HFFc6 (cell line): ENCODE data around the gene INF2. TPM values are rescaled to one million over a fixed set of nuclear protein-coding genes. Genes with fewer than 3 reads are reported as not detected.
A peak's percentile ranks its signal among the peaks of the same experiment; 100 is the strongest.

ENCODE experiments used
- DNase-seq: peaks from one replicate; pipeline ENCODE4 v3.0.0-alpha.2; 2018
- H3K27ac Mint-ChIP-seq: 2 replicates; pipeline ENCODE4 v1.8.0; 2020; ENCODE audit warnings: mild to moderate bottlenecking, mixed read lengths
- H3K27me3 Mint-ChIP-seq: 2 replicates; pipeline ENCODE4 v1.8.0; 2021; ENCODE audit warnings: mild to moderate bottlenecking, moderate library complexity, mixed read lengths; ENCODE audit not compliant: insufficient read depth
- H3K36me3 Mint-ChIP-seq: 2 replicates; pipeline ENCODE4 v1.8.0; 2021; ENCODE audit warnings: low read depth, mixed read lengths
- H3K4me1 Mint-ChIP-seq: 2 replicates; pipeline ENCODE4 v1.8.0; 2020; ENCODE audit warnings: low read depth, mixed read lengths
- H3K4me3 Mint-ChIP-seq: 2 replicates; pipeline ENCODE4 v1.8.0; 2020; ENCODE audit warnings: mild to moderate bottlenecking, moderate library complexity, mixed read lengths
- H3K9me3 Mint-ChIP-seq: 2 replicates; pipeline ENCODE4 v1.8.0; 2020; ENCODE audit warnings: mild to moderate bottlenecking, mixed read lengths
- CTCF ChIP-seq: fragments of 200-600 bp; sonication (generic); IDR thresholded peaks from 2 replicates; pipeline ENCODE4 v1.5.0; 2021; ENCODE audit warnings: antibody characterized with exemption, mild to moderate bottlenecking
- total RNA-seq, 6 experiments: library from RNA; stranded (reverse); fragmentation: NEBNext Ultra II Directional; extraction: Animal tissue kit (Norgen Biotek cat#: 25700); gene quantifications; 2 replicates in 1 of 6; 3 replicates in 5 of 6; pipeline ENCODE4 v1.2.3, GENCODE V29; 2021

Gene INF2
- total RNA-seq, 6 experiments from 2014 or later = 111 to 121 (median 116) TPM

DNA sequence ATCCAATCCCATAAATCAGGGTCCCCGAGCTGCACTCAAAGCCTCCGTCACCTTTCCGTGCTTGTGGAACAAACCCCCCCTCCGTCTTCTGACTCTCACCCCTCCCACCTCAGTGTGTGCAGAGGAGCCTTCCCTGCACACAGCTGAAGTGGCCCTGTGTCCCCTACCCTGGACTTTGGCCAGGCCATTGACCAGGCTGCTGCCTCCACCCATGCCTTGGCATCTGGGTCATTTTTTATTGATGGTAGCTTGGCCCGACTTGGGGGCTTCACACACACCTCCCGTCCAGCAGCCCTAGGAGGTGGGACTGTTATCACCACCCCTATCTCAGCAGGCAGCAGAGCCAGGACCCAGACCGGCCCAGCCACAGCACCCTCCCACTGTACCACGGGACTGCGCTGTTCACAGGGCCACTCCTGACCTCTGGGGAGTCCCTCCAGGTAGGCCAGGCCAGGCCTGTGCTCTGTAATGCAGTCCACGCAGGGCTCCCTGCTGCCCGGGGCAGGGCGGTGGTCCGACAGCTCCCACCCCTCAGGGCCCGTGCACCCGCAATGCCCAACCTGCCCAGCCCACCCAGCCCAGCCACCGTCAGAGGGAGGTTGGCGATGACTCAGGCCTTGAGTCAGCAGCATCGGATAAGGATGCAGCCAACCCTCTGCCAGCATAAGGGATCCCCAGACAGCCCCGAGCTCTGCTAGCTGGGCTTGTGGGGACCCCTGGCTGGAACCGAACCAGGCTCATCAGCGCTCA, 9.2 kb upstream of the INF2 start:
- peak overlapping the region; percentile 100 for H3K27ac Mint-ChIP-seq
- no peaks in the 10 kb centered on the region for H3K9me3 Mint-ChIP-seq
- peaks cover 56% of the 10 kb centered on the region for H3K4me1 Mint-ChIP-seq
- peak; percentile 72 for DNase-seq
- peaks cover 5% of the 10 kb centered on the region; the same call in 1 of the 2 replicates for H3K36me3 Mint-ChIP-seq
- H3K27me3 Mint-ChIP-seq = no peaks in the 10 kb centered on the region; the same call in 1 of the 2 replicates
- no peak for TF ChIP-seq CTCF
- peak overlapping the region; percentile 87 for H3K4me3 Mint-ChIP-seq

GRCh38 chr14:104680806-104681688, 8.4 kb upstream of the INF2 start:
- DNase-seq = peak; percentile 72
- H3K4me3 Mint-ChIP-seq = peak overlapping the region; percentile 87
- H3K9me3 Mint-ChIP-seq = no peaks in the 10 kb centered on the region
- peaks cover 5% of the 10 kb centered on the region; the same call in 1 of the 2 replicates for H3K36me3 Mint-ChIP-seq
- peak overlapping the region; percentile 100 for H3K27ac Mint-ChIP-seq
- TF ChIP-seq CTCF = peak; percentile 44
- H3K4me1 Mint-ChIP-seq = peaks cover 58% of the 10 kb centered on the region
- no peaks in the 10 kb centered on the region; the same call in 1 of the 2 replicates for H3K27me3 Mint-ChIP-seq

DNA sequence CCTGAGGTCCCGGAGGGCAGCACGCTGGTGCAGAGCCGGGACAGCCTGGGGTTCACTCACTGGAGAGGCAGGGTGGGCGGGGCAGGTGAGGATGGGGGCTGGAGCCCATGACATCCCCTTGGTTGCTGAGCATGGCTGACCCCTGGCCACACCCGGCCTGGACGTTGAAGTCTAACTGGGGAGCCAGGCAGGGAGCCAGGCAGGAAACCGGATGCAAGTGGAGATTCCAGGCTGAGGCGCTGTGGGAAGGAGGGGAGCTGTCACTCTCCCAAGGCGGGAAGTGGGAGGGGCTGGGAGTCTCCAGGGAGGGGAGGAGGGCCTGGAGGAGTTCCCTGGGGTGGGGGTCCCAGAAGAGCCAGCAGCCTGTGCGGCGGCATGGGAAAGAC, 7.7 kb upstream of the INF2 start:
- peak; percentile 52 for DNase-seq
- TF ChIP-seq CTCF = no peak
- H3K27me3 Mint-ChIP-seq = no peaks in the 10 kb centered on the region; the same call in 1 of the 2 replicates
- peak overlapping the region; percentile 100 for H3K27ac Mint-ChIP-seq
- H3K36me3 Mint-ChIP-seq = peaks cover 5% of the 10 kb centered on the region; the same call in 1 of the 2 replicates
- H3K4me3 Mint-ChIP-seq = peak overlapping the region; percentile 87
- no peaks in the 10 kb centered on the region for H3K9me3 Mint-ChIP-seq
- peaks cover 58% of the 10 kb centered on the region for H3K4me1 Mint-ChIP-seq

- peaks cover 5% of the 10 kb centered on the region; the same call in 1 of the 2 replicates for H3K36me3 Mint-ChIP-seq
- peaks cover 58% of the 10 kb centered on the region for H3K4me1 Mint-ChIP-seq
- TF ChIP-seq CTCF = no peak
- H3K4me3 Mint-ChIP-seq = peak overlapping the region; percentile 87
- no peak for DNase-seq
- no peaks in the 10 kb centered on the region; the same call in 1 of the 2 replicates for H3K27me3 Mint-ChIP-seq
- peak overlapping the region; percentile 100 for H3K27ac Mint-ChIP-seq
- no peaks in the 10 kb centered on the region for H3K9me3 Mint-ChIP-seq
These were observed 7.3 kb upstream of the INF2 start for GRCh38 chr14:104682107-104682593.

DNA sequence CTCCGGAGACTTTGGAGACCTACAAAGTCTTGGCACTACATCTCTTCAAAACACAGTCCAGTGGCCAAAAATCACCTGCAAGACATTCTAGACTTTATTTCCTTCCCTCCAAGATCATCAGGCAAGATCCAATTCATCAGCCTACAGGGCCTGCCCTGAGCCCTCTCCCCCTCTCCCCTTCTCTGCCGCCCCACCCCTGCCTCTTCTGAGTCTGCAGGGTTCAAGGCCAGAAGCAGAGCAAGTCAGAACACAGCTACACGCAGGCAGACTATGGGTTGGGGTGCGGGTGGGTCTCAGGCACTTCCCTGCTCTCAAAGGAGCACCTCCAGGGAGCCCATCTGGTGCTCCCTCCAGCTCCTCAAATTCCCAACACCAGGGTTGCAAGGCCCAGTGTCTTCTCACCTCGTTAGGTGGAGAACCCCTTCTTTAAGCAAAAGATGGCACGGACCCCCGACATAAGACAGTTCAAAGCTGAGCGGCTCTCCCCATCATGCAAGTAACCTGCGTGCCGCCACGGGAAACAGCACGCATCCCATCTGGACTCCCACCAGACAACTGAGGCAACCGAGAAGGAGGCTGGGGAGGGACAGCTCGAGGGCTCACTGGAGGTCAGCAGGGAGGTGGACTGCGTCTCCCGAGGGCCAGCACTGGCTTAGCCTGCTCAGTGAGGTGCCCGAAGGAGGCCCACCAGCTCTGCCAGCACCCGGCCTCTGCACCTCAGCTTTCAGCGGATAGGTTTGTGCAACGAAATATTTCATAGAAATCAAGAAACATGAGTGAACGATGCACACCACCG, 5.6 kb upstream of the INF2 start:
- H3K9me3 Mint-ChIP-seq = no peaks in the 10 kb centered on the region
- H3K36me3 Mint-ChIP-seq = peaks cover 5% of the 10 kb centered on the region; the same call in 1 of the 2 replicates
- peaks cover 55% of the 10 kb centered on the region for H3K4me1 Mint-ChIP-seq
- no peak for TF ChIP-seq CTCF
- no peaks in the 10 kb centered on the region; the same call in 1 of the 2 replicates for H3K27me3 Mint-ChIP-seq
- no peak overlapping the region for H3K4me3 Mint-ChIP-seq
- H3K27ac Mint-ChIP-seq = 0 out of 2 replicates have a peak overlapping the region, but pooled peaks have one; percentile 48
- no peak for DNase-seq
